HG03457 (cell line): ENCODE measurements around the gene MPPED2.

Experiments
- ATAC-seq: cut with Tn5 transposase; IDR thresholded peaks from one replicate; pipeline ENCODE4 v1.9.1; 2021; ENCODE audit warnings: moderate number of reproducible peaks; ENCODE audit not compliant: unreplicated experiment

Gene MPPED2

DNA sequence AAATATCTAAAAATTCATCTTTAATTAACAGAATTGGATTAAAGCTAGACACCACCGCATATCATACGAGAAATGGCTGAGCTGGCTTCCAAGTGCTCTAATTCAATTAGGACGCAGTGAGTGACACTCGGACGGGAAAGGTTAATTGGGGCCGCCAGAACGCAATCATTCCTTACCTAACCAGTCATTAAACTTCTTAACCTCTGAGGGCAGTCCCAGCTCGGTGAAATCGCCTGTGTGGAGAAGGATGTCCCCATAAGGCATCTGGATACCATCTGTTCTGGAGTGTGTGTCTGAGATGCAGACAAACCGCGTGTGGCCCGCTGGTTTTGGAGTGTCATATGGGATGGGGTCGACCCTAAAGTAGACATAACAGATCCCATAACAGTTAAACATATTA lies 50.3 kb downstream of the MPPED2 start:
- no peak for ATAC-seq

DNA sequence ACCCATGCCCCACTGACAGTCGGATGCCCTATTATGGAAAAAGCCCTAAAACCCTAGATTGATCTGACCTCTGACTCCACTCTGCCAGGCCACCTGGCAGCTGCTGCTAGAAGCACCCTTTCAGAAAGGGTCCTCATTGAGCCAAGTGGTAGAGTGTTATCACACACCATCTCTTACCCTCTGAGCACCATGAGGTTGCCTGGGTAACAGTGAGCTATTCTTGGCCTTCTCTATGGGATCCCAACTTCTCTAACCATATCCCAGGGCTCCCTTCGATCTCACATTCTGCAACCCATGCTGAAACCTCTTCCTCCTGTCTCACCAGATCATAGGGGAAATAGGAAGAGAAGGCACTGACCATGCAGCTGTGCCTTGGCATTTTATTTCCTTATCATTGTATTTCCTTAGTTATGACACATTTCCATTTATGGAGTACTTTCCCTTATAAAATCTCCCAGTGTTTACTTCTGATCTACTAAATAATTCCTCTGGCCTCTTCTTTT lies 52.7 kb downstream of the MPPED2 start:
- no peak for ATAC-seq

DNA sequence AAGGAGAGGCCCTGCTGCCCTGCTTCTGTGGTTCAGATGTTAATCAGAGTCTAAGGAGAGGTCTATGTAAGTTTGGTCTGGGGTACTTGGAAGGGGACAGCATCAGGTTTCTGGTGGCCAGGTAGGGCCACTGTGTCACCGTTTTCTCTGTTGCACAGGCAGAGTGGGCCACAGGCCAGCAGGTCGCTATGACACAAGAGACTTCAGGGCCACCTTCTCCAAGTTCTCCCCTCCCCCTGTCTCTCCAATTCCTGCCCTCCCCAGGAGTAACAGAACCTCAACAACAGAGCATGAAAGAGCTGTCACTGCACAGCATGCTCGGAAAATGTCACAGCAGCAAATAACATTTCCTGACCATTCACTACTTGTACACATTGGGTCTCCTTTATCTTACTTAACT lies 58.6 kb downstream of the MPPED2 start:
- no peak for ATAC-seq

DNA sequence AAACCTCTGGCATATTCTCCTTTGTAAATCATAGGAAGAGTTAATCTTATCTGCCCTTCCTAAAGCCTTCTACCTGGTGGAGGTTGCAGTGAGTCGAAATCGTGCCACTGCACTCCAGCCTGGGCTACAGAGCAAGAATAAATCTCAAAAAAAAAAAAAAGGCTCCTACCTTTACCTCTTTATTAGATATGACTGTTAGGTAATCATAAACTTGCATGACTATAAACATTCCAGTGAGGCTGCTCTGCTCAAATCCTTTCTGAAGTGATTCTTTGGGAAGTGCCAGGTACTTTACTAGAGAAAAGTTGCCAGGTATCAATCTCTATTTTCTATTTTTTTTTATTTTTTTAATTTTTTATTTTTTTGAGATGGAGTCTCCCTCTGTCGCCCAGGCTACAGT lies 59.6 kb downstream of the MPPED2 start:
- no peak for ATAC-seq

DNA sequence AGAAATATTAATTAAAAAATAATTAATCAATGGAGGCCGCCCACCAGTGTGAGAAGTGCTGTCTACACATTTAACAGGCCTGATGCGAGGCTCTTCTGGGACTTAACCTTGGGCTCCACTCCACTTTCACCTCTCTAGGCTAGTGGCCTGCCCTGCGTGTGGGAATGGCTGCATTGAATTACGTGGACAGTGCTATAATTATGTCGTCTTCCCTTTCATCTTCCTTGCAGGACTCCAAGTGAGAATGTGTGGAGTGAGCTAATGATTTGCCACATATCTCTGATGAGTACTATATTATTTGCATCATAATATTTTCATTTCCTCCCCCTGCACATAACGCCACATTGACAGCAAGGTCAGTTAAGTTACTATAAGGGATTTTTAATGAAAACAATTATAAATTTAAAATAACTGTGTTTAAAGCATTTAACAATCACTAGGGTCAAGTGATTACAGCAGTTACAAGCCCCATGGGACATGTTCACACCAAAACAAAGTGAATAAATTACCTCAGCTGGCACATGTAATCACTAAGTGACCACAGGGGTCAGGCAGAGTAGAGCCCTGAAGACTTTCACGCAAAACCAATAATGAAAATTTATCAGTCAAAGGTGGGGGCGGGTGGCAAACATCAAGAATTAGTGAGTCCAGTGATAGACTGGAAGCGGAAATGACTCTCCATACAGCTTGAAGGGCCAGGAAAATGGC lies 63.5 kb downstream of the MPPED2 start:
- no peak for ATAC-seq

DNA sequence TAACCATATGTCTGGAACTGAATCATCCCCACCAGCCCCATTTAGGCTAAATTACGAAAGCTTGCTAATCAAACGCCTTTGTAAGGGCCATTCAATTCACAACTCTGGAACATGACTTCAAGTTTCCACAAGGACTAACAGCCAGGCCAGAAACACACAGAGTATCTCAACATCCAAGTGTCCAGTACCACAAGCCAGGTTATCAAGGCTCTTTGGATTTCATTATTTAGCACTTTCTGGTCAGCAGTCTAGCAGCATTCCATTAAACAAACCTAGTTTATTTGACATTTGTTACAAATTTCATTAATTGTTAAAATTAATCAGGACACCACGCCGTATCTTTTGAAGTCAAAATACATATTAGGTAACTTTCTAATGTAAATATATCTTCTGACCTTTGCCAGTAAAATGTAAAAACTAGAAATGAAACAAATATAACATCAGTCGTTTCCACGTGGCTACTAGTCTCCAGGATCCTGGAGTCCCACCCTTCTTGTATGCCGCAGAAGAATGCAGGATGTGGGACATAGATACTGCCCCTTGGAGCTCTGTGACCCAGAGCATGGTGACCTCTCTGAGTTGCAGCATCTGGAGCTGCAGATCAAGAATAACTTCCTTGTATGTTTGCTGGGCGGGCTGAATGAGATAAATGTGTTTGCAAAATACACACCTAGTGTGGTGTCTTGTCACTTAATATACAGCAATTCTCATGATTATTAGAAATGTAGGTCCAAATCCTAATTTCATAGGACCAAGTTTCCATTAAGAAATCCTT lies 64.7 kb downstream of the MPPED2 start:
- ATAC-seq, result no peak

DNA sequence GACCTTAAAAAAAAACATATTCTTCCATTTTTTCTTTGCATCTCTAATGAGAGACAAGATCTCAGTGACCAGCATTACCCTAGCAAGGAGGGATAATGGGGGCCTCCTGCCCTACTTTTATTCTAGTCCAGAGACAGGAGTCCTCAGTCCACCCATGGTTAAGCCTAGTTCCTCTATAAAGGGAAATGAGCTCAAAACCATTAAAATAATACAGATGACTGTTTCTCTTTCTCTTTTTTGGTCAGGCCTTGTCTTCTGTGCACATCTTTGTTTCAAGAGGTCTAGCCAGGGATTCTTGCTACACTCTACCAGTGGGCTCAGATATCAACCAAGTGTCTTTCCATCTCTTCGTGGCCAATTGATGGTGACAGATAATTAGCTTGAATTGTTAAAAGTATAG lies 73.1 kb downstream of the MPPED2 start:
- ATAC-seq, result no peak

DNA sequence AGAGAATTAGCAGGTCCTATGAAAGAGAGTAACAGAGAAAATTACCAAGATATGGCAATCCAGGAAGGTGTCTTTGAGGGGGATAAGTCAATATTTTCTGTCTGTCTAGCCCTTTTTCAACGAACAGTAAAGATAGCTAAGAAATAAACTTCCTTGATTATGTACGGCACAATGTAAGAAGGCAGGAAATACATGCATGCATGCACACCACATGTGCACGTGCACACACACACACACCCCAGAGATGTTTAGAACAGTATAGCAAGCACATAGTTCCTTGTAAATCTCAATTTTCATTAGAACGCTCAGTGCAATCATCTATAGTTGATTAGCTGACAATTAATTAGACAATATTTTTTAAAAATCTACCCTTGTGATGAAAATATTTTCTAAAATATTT lies 74.7 kb downstream of the MPPED2 start:
- no peak for ATAC-seq

DNA sequence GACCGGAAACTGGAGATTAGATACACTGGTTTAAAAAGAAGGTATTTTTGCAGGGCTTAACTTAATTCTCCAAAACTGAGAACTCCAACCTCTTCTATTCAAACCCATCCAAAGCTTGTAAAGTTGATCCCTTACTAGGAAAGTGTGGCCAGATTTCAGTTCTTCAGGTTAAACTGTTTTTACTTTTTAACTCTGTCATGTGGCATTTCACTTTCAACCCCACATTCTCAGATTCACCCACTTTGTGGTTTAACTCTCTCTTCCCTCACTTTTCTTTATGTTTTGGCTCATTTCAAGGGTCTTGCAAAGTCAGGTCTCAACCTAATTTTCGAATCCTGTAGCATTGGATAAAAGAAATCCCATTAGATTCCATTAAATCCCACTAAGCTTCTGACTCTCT lies 75.4 kb downstream of the MPPED2 start:
- ATAC-seq, result no peak

DNA sequence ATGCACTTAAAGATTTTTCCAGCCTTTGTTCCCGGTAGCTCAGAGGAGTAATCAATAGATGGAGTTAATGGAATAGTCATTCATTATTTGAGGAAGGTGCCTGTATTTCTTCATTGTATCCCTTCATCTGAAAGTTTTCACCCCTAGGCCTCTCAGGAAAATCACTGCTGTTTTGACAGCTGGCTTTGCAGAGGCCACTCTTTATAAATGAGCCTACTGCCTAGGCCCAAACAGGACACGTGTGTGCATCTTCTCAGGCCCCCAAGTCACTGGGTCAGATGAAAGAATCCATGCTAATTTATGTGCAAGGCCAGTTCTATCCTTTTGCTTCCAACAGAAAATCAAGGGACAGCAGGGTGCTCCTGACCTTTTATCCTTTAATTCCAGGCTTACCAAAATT lies 76.8 kb downstream of the MPPED2 start:
- ATAC-seq, result no peak

DNA sequence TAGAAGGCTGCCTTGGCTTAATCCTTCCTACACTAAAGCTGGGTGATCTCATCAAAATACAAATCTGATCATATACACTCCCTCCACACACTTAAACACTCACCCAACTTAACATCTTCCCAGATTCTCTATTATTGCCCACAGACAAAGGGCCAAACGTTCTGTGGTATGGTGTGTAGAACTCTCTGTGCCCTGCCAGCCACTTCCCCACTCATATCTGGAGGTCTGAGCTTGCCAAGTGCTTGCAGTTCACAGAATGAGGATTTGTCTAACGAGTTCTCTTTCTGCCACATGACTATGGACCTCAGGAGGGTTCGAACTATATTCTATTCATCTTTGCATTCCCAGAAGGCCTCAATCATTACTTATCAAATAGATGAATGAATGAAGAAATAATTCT lies 77.6 kb downstream of the MPPED2 start:
- no peak for ATAC-seq

DNA sequence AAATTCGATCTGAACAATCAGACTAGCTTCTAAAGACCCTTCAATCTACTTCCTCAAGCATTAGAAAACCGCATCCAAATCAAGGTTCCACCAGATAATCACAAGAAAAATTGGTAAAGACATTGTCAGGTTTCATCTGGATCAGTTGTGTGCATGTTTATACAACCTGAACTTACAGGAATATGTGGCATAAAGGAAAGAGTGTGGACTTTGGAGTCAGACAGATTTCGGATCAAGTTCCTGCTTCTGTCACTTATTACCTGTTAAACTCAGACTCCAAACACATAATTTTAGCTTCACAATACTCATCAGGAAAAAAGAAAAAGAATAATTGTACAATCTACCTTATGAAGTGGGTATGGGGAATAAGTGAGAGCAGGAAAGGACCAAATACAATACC lies 80.5 kb downstream of the MPPED2 start:
- no peak for ATAC-seq

DNA sequence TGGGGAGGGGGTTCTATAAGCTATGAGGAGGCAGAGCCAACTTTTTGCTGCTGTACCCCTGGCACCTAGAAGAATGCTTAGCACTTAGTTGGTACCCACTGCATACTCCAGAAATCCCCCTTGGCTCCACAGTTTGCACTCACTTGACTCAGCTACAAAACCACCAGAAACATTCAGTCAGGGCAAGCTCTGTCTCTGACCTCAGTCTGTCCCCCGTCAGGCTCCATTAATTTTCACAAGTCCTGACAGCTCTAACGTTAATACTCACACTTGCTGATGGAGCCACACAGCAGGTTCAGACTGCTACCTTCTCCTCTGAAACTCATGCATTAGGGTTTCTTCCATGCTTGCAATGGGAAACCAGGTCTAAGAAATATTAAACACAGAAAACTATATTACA lies 81.7 kb downstream of the MPPED2 start:
- no peak for ATAC-seq

DNA sequence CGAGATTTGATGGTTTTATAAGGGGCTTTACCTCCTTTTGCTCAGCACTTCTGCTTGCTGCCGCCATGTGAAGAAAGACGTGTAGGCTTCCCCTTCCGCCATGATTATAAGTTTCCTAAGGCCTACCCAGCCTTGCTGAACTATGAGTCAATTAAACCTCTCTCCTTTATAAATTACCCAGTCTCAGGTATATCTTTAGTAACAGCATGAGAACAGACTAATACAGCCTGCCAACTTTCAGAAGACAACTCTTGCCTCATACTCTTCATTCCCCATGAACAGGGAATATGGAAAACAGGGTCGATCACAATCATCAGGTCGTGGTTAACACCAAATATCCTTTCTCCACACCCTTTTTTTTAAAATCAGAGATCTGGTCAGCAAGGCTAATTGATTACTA lies 83.0 kb downstream of the MPPED2 start:
- ATAC-seq, result no peak

DNA sequence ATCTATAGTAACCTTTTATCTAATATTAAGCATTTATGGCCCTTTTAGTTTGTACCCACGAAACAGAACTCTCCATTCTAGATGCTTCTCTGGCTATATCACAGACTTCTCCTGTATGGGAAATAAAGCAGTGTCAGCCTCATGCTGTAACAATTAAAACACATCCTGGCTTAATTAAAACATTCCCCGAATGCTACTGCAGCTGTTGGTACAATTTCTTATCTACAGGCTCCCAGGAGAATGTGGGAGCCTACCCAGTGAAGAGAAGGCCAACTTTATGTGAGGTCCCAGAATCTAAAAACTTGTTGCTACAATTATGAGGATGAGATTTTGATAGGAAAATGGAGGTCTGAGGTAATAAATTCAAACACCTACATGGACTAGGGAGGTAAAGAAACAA lies 83.8 kb downstream of the MPPED2 start:
- no peak for ATAC-seq

DNA sequence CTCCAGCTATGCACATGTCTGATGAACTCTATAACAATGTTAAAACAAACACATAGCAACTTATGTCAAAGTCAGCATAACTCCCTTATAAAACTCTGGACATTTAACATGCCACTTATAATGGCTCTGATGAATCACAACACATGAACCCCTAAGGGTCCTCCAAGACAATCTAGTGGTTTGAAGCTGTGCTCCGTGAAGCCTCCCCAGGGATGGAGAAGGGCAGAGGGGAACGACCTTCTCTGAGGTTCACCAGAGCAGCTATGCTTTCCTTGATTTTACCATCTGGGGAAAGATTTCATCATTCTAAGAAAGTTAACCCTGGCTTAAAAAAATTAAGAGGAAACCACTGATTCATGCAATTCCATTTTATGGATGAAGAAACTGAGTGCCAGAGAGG lies 84.4 kb downstream of the MPPED2 start:
- ATAC-seq, result no peak

DNA sequence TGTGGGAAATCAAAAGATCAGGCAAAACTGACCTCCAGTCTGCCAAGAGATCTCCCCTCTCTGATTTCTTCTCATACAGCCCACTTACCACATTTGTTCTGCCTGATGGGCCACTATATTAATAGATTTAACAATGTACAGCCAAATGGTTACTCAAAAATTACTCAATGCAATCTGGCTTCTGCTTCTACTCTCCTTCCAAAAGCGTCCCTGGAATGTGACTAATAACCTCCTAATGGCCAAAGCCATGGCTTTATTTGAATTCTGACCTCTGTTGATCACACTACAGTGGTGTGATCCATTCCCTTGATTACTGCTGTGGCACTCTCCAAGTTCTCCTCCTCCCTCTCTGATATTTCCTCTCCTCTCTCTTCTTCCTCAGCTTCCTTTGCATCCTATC lies 86.2 kb downstream of the MPPED2 start:
- ATAC-seq, result no peak

DNA sequence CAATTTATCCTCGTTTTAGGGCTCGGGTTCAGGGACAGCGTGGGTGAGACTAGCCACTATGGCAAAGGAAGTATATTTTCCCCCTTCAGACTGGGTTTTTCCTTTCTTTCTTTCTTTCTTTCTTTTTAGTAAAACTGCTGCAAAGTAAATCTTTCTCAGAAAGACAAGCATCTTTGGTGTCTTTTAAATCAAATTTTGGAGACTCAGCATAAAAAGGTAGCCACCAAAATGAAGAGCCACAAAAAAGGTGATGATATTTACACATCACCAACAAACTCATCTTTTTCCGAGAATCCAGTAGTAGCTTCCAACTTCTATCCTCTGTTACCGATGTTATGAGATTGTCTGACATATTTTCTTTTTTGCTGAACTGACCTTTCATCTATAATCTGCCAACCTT lies 88.6 kb downstream of the MPPED2 start:
- ATAC-seq, result no peak

DNA sequence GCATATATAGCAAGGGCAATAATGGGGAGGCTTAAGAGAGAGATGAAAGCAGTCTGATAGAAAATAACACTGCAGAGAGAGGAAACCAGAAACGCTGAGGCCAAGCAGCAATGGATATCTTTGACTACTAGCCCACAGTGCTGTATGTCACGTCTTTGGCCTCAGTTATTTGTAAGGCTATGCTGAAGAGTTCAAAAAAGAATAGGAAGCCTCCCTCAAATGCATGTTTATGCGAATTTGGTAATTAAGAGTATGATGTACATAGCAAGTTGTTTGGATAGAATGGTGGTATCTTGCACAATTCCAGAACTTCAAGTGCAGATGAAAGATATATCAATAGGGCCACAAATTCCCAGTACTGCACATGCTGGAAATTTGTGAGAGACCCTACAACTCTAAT lies 89.2 kb downstream of the MPPED2 start:
- ATAC-seq, result no peak

DNA sequence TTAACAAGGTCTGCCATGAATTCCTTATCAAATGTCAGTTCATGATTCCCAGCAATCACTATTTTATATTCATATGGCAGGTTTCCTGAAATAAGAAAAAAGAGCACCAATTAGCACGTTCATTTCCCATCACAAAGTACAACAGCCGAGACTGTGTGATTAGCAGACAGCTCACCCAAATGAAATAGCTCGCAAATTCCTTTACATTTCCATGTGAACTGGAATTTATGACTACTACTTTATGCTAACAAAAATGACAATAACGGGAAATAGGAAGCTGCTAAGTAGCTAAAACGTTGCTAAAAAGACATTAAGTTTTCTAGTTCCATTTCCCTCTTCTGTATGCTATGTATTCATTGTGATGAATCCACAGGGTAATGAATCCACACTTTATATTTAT lies 90.7 kb downstream of the MPPED2 start:
- ATAC-seq, result no peak

DNA sequence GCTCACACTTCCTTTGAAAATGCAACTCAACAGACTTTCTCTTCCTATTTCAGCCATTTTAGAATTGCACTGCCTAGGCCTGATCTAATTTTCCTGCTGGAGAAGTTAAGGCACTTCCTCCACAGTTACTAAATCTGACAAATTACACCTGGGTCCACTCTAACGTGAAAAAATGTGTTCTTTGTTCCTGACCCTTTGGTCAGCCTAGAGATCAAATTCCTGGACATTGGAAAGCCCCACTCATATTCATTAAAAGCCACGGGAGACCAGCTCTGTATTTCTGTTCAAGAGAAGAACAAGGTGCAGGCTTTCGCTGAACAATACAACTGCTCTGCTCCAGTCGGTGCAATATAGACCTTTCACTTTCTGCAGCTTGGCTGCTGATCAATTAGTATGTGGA lies 96.6 kb downstream of the MPPED2 start:
- ATAC-seq, result no peak

DNA sequence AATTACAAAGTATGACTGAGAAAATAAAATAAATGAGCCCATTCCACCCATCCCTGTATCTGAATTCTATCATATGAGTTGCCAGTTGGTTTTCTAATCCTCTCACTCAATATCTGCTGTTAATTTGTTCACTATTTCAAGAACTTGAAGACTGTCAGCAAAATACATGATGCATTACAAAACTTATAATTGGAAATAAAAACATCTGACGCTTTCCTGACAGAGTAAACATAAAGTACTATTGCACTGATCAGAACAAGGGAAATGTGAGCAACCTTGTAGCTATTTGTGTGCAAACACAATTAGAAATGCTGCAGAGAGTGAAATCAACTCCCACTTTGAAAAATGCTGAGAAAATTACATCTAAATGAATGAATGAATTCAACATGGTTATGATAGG lies 97.1 kb downstream of the MPPED2 start:
- ATAC-seq, result no peak
